SK-N-SH (cell line): ENCODE measurements around the gene GANC. TPM values are rescaled to one million over a fixed set of nuclear protein-coding genes. Genes with fewer than 3 reads are reported as not detected.

Experiments
- CTCF ChIA-PET: fragments of 300-600, 350-600 bp; formaldehyde crosslinking; extraction: SDS; loops from one replicate; lab custom pipeline; 2021; lab: Yijun Ruan, JAX
- POLR2A ChIA-PET: fragments of 350-600 bp; sonication (Branson Sonifier 250); formaldehyde crosslinking; extraction: SDS; loops from one replicate; lab custom pipeline; 2020; ENCODE audit warnings: antibody characterized with exemption, inconsistent platforms; lab: Yijun Ruan, JAX
- DNase-seq: peaks from one replicate; pipeline ENCODE4 v3.0.0; 2012
- H2AFZ ChIP-seq: fragments of 200-600 bp; sonication (generic); 2 replicates; pipeline ENCODE4 v1.8.1; 2016; ENCODE audit warnings: antibody characterized with exemption, mild to moderate bottlenecking, low read depth
- H3F3A ChIP-seq: fragments of 200-600 bp; sonication (generic); replicated peaks from 2 replicates; pipeline ENCODE3; 2016; ENCODE audit warnings: antibody characterized with exemption, mild to moderate bottlenecking; ENCODE audit not compliant: insufficient read depth
- H3K27ac ChIP-seq, 2 experiments: fragments of 200-500 bp in 1 of 2; fragments of 200-600 bp in 1 of 2; sonication (Bioruptor generic) in 1 of 2; sonication (generic), shearing (Covaris generic) in 1 of 2; 2 replicates each; pipeline versions ENCODE4 v1.5.1 to v1.6.1; 2014 to 2016; ENCODE audit warnings: low read depth in 2 of 2, inconsistent platforms in 1 of 2, low read length in 1 of 2, mild to moderate bottlenecking in 1 of 2, mixed read lengths in 1 of 2
- H3K27me3 ChIP-seq: fragments of 200-600 bp; sonication (generic), shearing (Covaris generic); 2 replicates; pipeline ENCODE4 v1.6.1; 2016; ENCODE audit warnings: mixed run types; ENCODE audit not compliant: insufficient read depth
- H3K36me3 ChIP-seq, 2 experiments: fragments of 200-500 bp in 1 of 2; fragments of 200-600 bp in 1 of 2; sonication (Bioruptor generic) in 1 of 2; sonication (generic) in 1 of 2; replicated peaks in 1 of 2; 2 replicates each; pipeline versions ENCODE3 to v1.5.1; 2014 to 2016; ENCODE audit warnings: low read length in 1 of 2, mild to moderate bottlenecking in 1 of 2; ENCODE audit not compliant: insufficient read depth in 2 of 2, control insufficient read depth in 1 of 2
- H3K4me1 ChIP-seq, 2 experiments: fragments of 200-500 bp in 1 of 2; fragments of 200-600 bp in 1 of 2; sonication (Bioruptor generic) in 1 of 2; sonication (generic), shearing (Covaris generic) in 1 of 2; 2 replicates each; pipeline versions ENCODE4 v1.5.1 to v1.6.1; 2014 to 2016; ENCODE audit warnings: low read depth in 1 of 2, low read length in 1 of 2, mixed run types in 1 of 2; ENCODE audit not compliant: insufficient read depth in 2 of 2, control insufficient read depth in 1 of 2
- H3K4me2 ChIP-seq: fragments of 200-600 bp; sonication (generic), shearing (Covaris generic); 2 replicates; pipeline ENCODE4 v1.6.1; 2017; ENCODE audit warnings: mixed run types
- H3K4me3 ChIP-seq, 2 experiments: fragments of 200-500 bp in 1 of 2; fragments of 200-600 bp in 1 of 2; sonication (Bioruptor generic) in 1 of 2; sonication (generic), shearing (Covaris generic) in 1 of 2; 2 replicates each; pipeline versions ENCODE4 v1.5.1 to v1.8.1; 2014 to 2016; ENCODE audit warnings: low read depth in 2 of 2, inconsistent platforms in 1 of 2, low read length in 1 of 2, mild to moderate bottlenecking in 1 of 2, mixed read lengths in 1 of 2, moderate library complexity in 1 of 2
- H3K79me2 ChIP-seq: fragments of 200-600 bp; sonication (generic); 2 replicates; pipeline ENCODE4 v1.8.1; 2017; ENCODE audit warnings: mild to moderate bottlenecking; ENCODE audit not compliant: insufficient read depth
- H3K9ac ChIP-seq: fragments of 200-600 bp; sonication (generic); 2 replicates; pipeline ENCODE4 v1.6.1; 2017; ENCODE audit warnings: mixed run types
- H3K9me2 ChIP-seq: fragments of 200-600 bp; sonication (generic); 2 replicates; pipeline ENCODE4 v1.6.1; 2017; ENCODE audit warnings: mixed run types
- H3K9me3 ChIP-seq: fragments of 200-600 bp; sonication (generic); 2 replicates; pipeline ENCODE4 v1.6.1; 2017; ENCODE audit warnings: mixed run types, mild to moderate bottlenecking, moderate library complexity
- H4K20me1 ChIP-seq: fragments of 200-600 bp; sonication (generic); 2 replicates; pipeline ENCODE4 v1.6.1; 2017; ENCODE audit warnings: mild to moderate bottlenecking, mixed run types; ENCODE audit not compliant: insufficient read depth
- CHD2 ChIP-seq: fragments of 150-350 bp; IDR thresholded peaks from 2 replicates; pipeline ENCODE4 v1.6.1; 2018; ENCODE audit warnings: low read length; ENCODE audit not compliant: partially characterized antibody
- CTCF ChIP-seq: fragments of 200-600 bp; sonication (generic); IDR thresholded peaks from 2 replicates; pipeline ENCODE4 v1.6.1; 2017; ENCODE audit warnings: antibody characterized with exemption, mild to moderate bottlenecking, moderate library complexity
- ELF1 ChIP-seq: IDR thresholded peaks from 2 replicates; pipeline ENCODE4 v1.4.0; 2012
- EP300 ChIP-seq, 2 experiments: IDR thresholded peaks; 2 replicates each; pipeline versions ENCODE4 v1.4.0 to v1.6.1; 2012; ENCODE audit warnings: borderline replicate concordance in 1 of 2, low read depth in 1 of 2, low read length in 1 of 2
- FOXM1 ChIP-seq: IDR thresholded peaks from 2 replicates; pipeline ENCODE4 v1.4.0; 2012; ENCODE audit warnings: low read depth, mild to moderate bottlenecking
- GABPA ChIP-seq: IDR thresholded peaks from 2 replicates; pipeline ENCODE4 v1.4.0; 2012; ENCODE audit warnings: low read depth, mild to moderate bottlenecking
- GATA2 ChIP-seq: sonication (generic); formaldehyde crosslinking; IDR thresholded peaks from 2 replicates; pipeline ENCODE4 v1.5.0; 2020; ENCODE audit warnings: mild to moderate bottlenecking, missing genetic modification reagents
- MEF2A ChIP-seq: IDR thresholded peaks from 2 replicates; pipeline ENCODE4 v1.4.0; 2012; ENCODE audit warnings: low read depth, borderline replicate concordance
- NRF1 ChIP-seq: IDR thresholded peaks from 2 replicates; pipeline ENCODE4 v1.6.1; 2012; ENCODE audit warnings: low read depth, mild to moderate bottlenecking, low read length
- REST ChIP-seq: IDR thresholded peaks from 2 replicates; pipeline ENCODE4 v1.6.1; 2012; ENCODE audit warnings: mild to moderate bottlenecking, low read depth, low read length, moderate library complexity
- RFX5 ChIP-seq: IDR thresholded peaks from 2 replicates; pipeline ENCODE4 v1.6.1; 2012; ENCODE audit warnings: mild to moderate bottlenecking, improper control_type of control experiment, low read length
- SIN3A ChIP-seq: IDR thresholded peaks from 2 replicates; pipeline ENCODE4 v1.6.1; 2012; ENCODE audit warnings: low read depth, mild to moderate bottlenecking, low read length, moderate library complexity, borderline replicate concordance
- SMC3 ChIP-seq: IDR thresholded peaks from 2 replicates; pipeline ENCODE4 v1.6.1; 2012; ENCODE audit warnings: low read depth, low read length, improper control_type of control experiment
- TAF1 ChIP-seq: IDR thresholded peaks from 2 replicates; pipeline ENCODE4 v1.6.1; 2012; ENCODE audit warnings: low read depth, mild to moderate bottlenecking, low read length, moderate library complexity, borderline replicate concordance
- TCF12 ChIP-seq: IDR thresholded peaks from 2 replicates; pipeline ENCODE4 v1.4.0; 2012
- USF1 ChIP-seq: IDR thresholded peaks from 2 replicates; pipeline ENCODE4 v1.4.0; 2012; ENCODE audit warnings: low read depth, borderline replicate concordance
- WGBS: methylation state at CpG from one replicate; pipeline ENCODE4 v1.1.6; 2017; ENCODE audit warnings: low lambda C conversion rate; 5-methylcytosine and 5-hydroxymethylcytosine counted together
- polyA plus RNA-seq, 3 experiments: library from polyadenylated mRNA; depleted of rRNA; stranded (reverse); fragments of >200 nt; gene quantifications; 2 replicates each; pipeline ENCODE4 v1.2.3, GENCODE V29; 2012
- TF ChIP-seq, protein P1 (sequence below): fragments of 150-350 bp; IDR thresholded peaks from 2 replicates; pipeline ENCODE4 v1.6.1; 2017; ENCODE audit warnings: antibody characterized with exemption, low read length, low read depth, borderline replicate concordance
- TF ChIP-seq, protein P2 (sequence below): IDR thresholded peaks from 2 replicates; pipeline ENCODE4; 2012
- TF ChIP-seq, protein P3 (sequence below): fragments of 150-350 bp; IDR thresholded peaks from 2 replicates; pipeline ENCODE4 v1.6.1; 2016; ENCODE audit warnings: mild to moderate bottlenecking, low read depth, low read length
- TF ChIP-seq, protein P4 (sequence below): IDR thresholded peaks from 2 replicates; pipeline ENCODE4 v1.4.0; 2012; ENCODE audit warnings: low read depth

GANC gene
- polyA plus RNA-seq, 1 of the 3 experiments (the other 2 are of a cell fraction) = 6.8 TPM

GRCh38 chr15:42287931-42288330 is 14.9 kb downstream of the GANC start:
- Histone ChIP-seq H3K27me3 (no peaks in the 10 kb centered on the region), H3K9me3 (no peaks in the 10 kb centered on the region), H3K27ac (no peak overlapping the region), H2AFZ (no peak overlapping the region), H4K20me1 (no peaks in the 10 kb centered on the region), H3K4me1 (no peaks in the 10 kb centered on the region), H3K36me3 (peaks cover 15% of the 10 kb centered on the region in 2 experiments), H3F3A (no peaks in the 10 kb centered on the region), H3K79me2 (no peaks in the 10 kb centered on the region), H3K9ac (no peak overlapping the region), H3K4me3 (no peak overlapping the region), H3K9me2 (no peaks in the 10 kb centered on the region), H3K4me2 (no peak overlapping the region)
- POLR2A ChIA-PET = no interaction called here
- CTCF ChIA-PET = no interaction called here
- WGBS = 95% methylated on average over 4 of the region's 4 CpGs
- TF ChIP-seq CHD2 = no peak
- no peak for TF ChIP-seq REST
- no peak for TF ChIP-seq NRF1
- TF ChIP-seq CTCF = no peak
- TF ChIP-seq GABPA = no peak
- no peak for TF ChIP-seq EP300 (IDR thresholded peaks at IDR 0.05; ENCODE audit: borderline replicate concordance in 1 of 2, low read depth in 1 of 2, low read length in 1 of 2)
- TF ChIP-seq MEF2A = no peak
- TF ChIP-seq, protein P1, sequence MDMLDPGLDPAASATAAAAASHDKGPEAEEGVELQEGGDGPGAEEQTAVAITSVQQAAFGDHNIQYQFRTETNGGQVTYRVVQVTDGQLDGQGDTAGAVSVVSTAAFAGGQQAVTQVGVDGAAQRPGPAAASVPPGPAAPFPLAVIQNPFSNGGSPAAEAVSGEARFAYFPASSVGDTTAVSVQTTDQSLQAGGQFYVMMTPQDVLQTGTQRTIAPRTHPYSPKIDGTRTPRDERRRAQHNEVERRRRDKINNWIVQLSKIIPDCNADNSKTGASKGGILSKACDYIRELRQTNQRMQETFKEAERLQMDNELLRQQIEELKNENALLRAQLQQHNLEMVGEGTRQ = no peak
- no peak for TF ChIP-seq FOXM1
- TF ChIP-seq USF1 = no peak
- no peak for TF ChIP-seq RFX5
- TF ChIP-seq, protein P2, sequence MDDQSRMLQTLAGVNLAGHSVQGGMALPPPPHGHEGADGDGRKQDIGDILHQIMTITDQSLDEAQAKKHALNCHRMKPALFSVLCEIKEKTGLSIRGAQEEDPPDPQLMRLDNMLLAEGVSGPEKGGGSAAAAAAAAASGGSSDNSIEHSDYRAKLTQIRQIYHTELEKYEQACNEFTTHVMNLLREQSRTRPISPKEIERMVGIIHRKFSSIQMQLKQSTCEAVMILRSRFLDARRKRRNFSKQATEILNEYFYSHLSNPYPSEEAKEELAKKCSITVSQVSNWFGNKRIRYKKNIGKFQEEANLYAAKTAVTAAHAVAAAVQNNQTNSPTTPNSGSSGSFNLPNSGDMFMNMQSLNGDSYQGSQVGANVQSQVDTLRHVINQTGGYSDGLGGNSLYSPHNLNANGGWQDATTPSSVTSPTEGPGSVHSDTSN = no peak
- TF ChIP-seq GATA2 = no peak
- TF ChIP-seq TAF1 = no peak
- no peak for TF ChIP-seq TCF12
- TF ChIP-seq, protein P3, sequence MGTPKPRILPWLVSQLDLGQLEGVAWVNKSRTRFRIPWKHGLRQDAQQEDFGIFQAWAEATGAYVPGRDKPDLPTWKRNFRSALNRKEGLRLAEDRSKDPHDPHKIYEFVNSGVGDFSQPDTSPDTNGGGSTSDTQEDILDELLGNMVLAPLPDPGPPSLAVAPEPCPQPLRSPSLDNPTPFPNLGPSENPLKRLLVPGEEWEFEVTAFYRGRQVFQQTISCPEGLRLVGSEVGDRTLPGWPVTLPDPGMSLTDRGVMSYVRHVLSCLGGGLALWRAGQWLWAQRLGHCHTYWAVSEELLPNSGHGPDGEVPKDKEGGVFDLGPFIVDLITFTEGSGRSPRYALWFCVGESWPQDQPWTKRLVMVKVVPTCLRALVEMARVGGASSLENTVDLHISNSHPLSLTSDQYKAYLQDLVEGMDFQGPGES = no peak
- no peak for TF ChIP-seq SMC3
- TF ChIP-seq, protein P4, sequence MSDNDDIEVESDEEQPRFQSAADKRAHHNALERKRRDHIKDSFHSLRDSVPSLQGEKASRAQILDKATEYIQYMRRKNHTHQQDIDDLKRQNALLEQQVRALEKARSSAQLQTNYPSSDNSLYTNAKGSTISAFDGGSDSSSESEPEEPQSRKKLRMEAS = no peak
- no peak for TF ChIP-seq SIN3A
- TF ChIP-seq ELF1 = no peak
- no peak for DNase-seq
